Left ventricle myocardium inferior (tissue), 1 donor: ENCODE data around the gene PON3. TPM values are rescaled to one million over a fixed set of nuclear protein-coding genes. Genes with fewer than 3 reads are reported as not detected.

Experiments
- DNase-seq: peaks from one replicate; pipeline ENCODE4 v3.0.0-alpha.2; 2020
- H3K27ac ChIP-seq: fragments of 200-600 bp; replicated peaks from 2 replicates; pipeline ENCODE4 v1.8.0; 2021
- H3K27me3 ChIP-seq: fragments of 200-600 bp; 2 replicates; pipeline ENCODE4 v1.8.0; 2021; ENCODE audit warnings: low read depth
- H3K36me3 ChIP-seq: fragments of 200-600 bp; 2 replicates; pipeline ENCODE4 v1.8.0; 2021
- H3K4me1 ChIP-seq: fragments of 200-600 bp; 2 replicates; pipeline ENCODE4 v1.8.0; 2021
- H3K4me3 ChIP-seq: fragments of 200-600 bp; 2 replicates; pipeline ENCODE4 v1.8.0; 2021; ENCODE audit warnings: mild to moderate bottlenecking, moderate library complexity
- H3K9me3 ChIP-seq: fragments of 200-600 bp; replicated peaks from 2 replicates; pipeline ENCODE4 v1.8.0; 2021
- intact Hi-C: fragments of 100-400 bp; cut with micrococcal nuclease; formaldehyde crosslinking; loops from one replicate; pipeline ENCODE4 v1.11.0; 2022
- total RNA-seq: library from RNA; stranded (reverse); fragmentation: NEBNext Ultra II Directional; extraction: Animal tissue kit (Norgen Biotek cat#: 25700); gene quantifications from one replicate; pipeline ENCODE4 v1.2.1, GENCODE V29; 2021
- TF ChIP-seq, protein P1 (sequence below): fragments of 200-600 bp; IDR thresholded peaks from 2 replicates; pipeline ENCODE4 v1.8.0; 2021; ENCODE audit warnings: antibody characterized with exemption, mild to moderate bottlenecking, borderline replicate concordance
- donor health status: DM: no; HTN: yes; CAD: no; lungs with severe emphysema.

The PON3 gene
- total RNA-seq, 1 donor from 2014 or later = 0.69 TPM

DNA sequence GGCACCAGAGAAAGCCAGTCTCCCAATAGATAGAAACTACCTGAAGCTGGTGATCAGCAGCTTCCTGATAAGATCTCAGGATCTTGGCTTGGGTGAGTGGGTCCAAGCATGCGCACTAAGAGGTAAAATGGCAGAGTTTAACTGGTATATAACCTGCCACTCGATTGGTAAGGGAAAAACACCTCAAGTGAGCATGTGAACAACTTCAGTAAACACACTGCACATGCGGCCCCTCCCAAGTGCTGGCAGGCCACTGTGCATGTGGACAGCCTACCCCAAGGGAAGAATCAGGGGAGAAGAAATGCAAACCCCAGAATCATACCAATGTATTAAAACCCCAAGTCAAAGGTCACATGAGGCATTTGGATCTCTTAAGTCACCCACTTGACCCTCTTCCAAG, 54.1 kb downstream of the PON3 start:
- intact Hi-C loops = no loop called here
- H3K27me3 ChIP-seq = no peaks in the 10 kb centered on the region
- no peak overlapping the region for H3K4me3 ChIP-seq
- no peaks in the 10 kb centered on the region for H3K9me3 ChIP-seq
- DNase-seq = no peak
- no peaks in the 10 kb centered on the region for H3K36me3 ChIP-seq
- H3K27ac ChIP-seq = no peak overlapping the region
- no peaks in the 10 kb centered on the region for H3K4me1 ChIP-seq
- TF ChIP-seq, protein P1, sequence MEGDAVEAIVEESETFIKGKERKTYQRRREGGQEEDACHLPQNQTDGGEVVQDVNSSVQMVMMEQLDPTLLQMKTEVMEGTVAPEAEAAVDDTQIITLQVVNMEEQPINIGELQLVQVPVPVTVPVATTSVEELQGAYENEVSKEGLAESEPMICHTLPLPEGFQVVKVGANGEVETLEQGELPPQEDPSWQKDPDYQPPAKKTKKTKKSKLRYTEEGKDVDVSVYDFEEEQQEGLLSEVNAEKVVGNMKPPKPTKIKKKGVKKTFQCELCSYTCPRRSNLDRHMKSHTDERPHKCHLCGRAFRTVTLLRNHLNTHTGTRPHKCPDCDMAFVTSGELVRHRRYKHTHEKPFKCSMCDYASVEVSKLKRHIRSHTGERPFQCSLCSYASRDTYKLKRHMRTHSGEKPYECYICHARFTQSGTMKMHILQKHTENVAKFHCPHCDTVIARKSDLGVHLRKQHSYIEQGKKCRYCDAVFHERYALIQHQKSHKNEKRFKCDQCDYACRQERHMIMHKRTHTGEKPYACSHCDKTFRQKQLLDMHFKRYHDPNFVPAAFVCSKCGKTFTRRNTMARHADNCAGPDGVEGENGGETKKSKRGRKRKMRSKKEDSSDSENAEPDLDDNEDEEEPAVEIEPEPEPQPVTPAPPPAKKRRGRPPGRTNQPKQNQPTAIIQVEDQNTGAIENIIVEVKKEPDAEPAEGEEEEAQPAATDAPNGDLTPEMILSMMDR = no peak

DNA sequence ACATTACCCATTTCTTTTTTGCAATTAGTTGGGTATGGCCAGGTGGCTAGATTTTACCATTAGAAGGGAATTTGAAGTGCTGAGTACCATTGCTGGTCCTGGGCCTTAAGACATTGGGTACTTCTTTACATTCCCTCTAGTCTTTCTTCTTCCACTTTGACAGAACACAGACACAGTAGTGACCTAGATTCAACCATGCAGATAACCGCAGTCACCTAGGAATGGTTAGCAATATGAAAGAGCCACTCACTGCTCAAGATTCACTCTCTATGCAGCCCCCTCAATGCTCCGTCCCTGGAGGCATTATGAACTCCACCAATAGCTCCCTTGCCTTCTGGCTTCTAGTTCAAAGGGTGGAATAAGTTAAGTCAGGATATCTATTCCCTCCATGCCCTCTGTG, 55.7 kb downstream of the PON3 start:
- no peak overlapping the region for H3K4me3 ChIP-seq
- no peaks in the 10 kb centered on the region for H3K36me3 ChIP-seq
- no peak overlapping the region for H3K27ac ChIP-seq
- DNase-seq = no peak
- no peaks in the 10 kb centered on the region for H3K9me3 ChIP-seq
- TF ChIP-seq, protein P1 = no peak
- no peaks in the 10 kb centered on the region for H3K4me1 ChIP-seq
- no peaks in the 10 kb centered on the region for H3K27me3 ChIP-seq
- intact Hi-C loops = no loop called here

DNA sequence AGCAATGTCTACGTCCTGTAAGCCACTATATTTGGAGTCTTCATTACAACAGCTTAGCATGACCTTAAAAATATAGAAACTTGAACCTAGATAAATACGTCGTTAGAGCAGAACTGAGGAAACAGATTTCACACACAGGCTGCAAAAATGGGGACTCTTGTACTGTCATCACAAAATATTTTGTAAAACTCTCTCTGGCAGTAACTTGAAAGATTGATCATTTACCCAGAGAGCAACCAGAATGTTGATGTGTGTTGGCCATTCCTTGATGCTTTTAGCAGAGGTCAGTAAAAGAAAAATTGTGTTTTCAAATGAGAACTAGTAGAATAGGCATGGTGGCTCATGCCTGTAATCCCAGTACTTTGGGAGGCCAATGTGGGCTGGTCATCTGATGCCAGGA, 57.3 kb downstream of the PON3 start:
- Histone ChIP-seq H3K36me3 (no peaks in the 10 kb centered on the region), H3K9me3 (no peaks in the 10 kb centered on the region), H3K27me3 (no peaks in the 10 kb centered on the region), H3K27ac (no peak overlapping the region), H3K4me3 (no peak overlapping the region), H3K4me1 (no peaks in the 10 kb centered on the region)
- intact Hi-C loops = no loop called here
- TF ChIP-seq, protein P1 = no peak
- DNase-seq = no peak

DNA sequence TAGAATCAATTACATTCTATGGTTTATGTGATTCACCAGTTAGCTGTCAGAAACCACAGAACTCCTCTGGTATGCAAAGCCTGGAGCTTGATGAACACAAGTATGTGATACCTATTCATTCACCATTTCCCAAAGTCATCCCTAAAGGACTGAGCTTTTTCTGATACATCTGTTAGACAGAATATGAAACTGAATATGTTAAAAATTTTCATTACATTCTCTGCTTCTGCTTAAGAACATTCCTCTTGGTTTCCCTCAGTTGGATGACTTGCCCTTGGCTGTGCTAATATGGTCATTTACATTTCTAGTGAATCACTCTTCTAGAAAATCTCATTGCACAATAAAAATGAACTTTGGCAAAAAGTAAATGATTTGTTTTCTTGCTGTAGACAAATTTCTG, 61.1 kb downstream of the PON3 start:
- TF ChIP-seq, protein P1 = no peak
- no peak for DNase-seq
- Histone ChIP-seq H3K36me3 (no peaks in the 10 kb centered on the region), H3K4me1 (no peaks in the 10 kb centered on the region), H3K27me3 (no peaks in the 10 kb centered on the region), H3K27ac (no peak overlapping the region), H3K9me3 (no peaks in the 10 kb centered on the region), H3K4me3 (no peak overlapping the region)
- intact Hi-C loops = no loop called here

DNA sequence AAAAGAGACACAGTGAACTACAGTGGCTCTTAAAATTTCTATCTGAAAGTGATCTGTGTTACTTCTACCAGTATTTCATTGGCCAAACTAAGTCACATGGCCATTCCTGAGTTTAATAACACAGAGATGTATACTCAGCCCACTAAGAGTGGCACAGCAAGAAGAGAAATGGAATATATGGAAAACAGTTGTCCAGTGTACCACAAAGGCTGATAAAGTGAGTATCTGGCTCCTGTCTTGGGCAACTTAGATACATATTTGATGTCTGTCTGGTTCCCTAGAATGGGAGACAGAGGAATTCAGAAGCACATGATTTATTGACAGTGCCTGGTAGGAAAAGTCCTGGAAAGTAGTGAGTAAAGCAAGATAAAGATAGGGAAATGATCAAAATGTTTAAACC, 61.7 kb downstream of the PON3 start:
- no peaks in the 10 kb centered on the region for H3K9me3 ChIP-seq
- no peaks in the 10 kb centered on the region for H3K36me3 ChIP-seq
- intact Hi-C loops = no loop called here
- no peak overlapping the region for H3K27ac ChIP-seq
- H3K27me3 ChIP-seq = no peaks in the 10 kb centered on the region
- TF ChIP-seq, protein P1 = no peak
- H3K4me1 ChIP-seq = no peaks in the 10 kb centered on the region
- no peak overlapping the region for H3K4me3 ChIP-seq
- DNase-seq = no peak

DNA sequence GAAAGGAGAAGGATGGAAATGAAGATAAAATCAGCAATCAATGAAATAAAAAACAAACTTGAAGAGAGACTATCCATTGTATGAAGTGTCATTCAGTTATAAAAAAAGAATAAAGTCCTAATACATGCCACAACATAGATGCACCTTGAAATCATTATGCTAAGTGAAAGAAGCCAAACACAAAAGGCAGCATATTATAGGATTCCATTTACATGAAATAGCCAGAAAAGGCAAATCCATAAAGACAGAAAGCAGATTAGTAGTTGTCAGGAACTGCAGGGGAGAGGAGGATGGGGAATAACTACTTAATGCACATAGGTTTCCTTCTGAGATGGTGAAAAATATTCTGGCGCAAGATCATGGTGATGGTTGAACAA, 65.2 kb downstream of the PON3 start:
- Histone ChIP-seq H3K4me3 (peak overlapping the region; percentile 47), H3K9me3 (no peaks in the 10 kb centered on the region), H3K27me3 (peaks cover 10% of the 10 kb centered on the region), H3K4me1 (no peaks in the 10 kb centered on the region), H3K36me3 (no peaks in the 10 kb centered on the region), H3K27ac (no peak overlapping the region)
- TF ChIP-seq, protein P1 = no peak
- intact Hi-C loops = no loop called here
- no peak for DNase-seq
